ENCODE data around the gene AHCTF1.

AHCTF1 gene

DNA sequence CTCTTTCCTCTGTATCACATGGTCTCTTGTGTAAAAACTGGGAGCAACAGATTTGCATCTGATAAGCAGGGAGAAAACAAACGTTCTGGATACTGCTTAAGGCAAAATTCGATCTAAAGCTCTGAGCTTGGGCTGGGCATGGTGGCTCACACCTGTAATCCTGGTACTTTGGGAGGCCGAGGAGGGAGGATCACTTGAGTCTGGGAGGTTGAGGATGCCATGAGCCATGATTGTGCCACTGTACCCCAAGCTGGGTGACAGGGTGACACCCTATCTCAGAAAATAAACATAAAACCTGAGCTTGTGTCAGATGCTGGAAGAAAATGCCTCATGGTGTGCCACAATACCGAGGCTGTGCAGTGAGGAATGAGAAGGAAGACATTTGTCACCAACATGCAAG lies 133.6 kb downstream of the AHCTF1 start:
- no peak for DNase-seq

DNA sequence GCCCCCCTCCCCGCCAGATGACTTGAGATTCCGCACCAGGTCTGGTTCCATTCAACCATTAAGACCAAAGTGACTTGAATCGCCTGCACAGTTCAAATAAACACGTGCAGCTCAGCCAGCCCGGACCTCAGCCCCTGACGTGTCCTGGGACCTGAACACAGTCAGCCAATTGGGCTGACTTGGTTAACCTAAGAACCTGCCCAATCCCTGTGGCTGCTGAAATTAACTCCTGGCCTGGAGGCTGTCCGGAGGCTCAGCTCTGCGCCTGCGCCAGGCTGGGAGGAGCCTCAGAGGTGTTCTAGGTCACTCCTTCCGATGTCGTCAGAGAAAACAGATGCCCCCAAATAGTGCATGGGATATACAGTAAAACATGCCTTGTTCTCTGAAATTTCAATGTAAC lies 134.2 kb downstream of the AHCTF1 start:
- no peak for DNase-seq

DNA sequence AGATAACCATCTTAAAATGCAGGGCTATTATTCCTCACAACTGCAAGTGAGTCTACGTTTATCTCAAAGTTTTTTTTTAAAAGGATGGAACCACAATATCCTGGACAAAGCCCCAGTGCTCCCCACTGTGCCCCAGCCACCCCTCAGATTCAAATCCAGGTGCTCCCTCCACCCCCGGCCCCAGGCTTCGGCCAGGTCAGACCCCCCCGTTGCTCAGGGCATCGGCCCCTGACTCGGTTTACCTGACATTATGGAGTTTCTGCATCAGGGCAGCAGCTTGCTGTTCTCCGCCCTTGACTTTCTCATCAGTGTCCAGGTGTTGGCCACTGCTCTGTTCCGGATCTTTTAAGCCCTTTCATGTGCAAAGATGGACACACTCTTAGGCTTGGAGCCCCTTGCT lies 134.6 kb downstream of the AHCTF1 start:
- DNase-seq: no peak

DNA sequence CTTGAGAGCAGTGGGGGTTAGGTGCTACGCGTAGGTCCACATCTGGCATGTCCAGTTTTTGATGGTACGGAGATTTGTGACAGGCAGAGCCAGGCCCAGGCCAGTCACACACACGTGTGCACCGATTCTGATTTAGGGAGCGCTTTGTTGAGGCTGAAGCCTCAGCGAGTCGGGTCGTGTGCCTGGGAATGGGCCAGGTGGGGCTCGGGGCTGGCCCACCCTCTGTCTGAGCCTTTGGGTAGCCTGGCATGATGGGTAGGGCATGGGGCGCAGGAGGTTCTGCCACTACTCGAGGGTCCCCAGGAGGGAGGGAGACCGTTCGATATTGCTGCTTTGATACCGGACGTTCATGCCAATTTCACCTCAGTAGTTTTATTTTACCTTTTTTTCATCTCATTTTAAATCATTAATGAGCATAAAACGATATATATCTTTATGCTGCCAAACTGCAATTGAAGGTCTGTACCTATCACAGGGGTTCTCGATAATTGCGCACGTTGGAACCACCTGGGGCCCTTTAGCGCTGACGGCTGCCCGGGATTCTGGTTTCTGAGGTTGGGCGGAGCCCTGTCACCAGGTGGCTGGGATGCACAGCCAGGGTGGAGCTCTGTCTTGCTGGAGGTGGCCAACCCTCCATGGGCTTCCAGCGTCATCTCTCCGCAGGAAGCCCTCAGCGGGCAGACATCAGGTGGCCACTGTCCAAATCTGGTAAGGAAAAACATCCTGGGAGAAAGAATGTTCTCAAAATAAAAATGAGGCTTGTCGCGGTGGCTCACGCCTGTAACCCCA lies 135.6 kb downstream of the AHCTF1 start:
- DNase-seq: no peak

DNA sequence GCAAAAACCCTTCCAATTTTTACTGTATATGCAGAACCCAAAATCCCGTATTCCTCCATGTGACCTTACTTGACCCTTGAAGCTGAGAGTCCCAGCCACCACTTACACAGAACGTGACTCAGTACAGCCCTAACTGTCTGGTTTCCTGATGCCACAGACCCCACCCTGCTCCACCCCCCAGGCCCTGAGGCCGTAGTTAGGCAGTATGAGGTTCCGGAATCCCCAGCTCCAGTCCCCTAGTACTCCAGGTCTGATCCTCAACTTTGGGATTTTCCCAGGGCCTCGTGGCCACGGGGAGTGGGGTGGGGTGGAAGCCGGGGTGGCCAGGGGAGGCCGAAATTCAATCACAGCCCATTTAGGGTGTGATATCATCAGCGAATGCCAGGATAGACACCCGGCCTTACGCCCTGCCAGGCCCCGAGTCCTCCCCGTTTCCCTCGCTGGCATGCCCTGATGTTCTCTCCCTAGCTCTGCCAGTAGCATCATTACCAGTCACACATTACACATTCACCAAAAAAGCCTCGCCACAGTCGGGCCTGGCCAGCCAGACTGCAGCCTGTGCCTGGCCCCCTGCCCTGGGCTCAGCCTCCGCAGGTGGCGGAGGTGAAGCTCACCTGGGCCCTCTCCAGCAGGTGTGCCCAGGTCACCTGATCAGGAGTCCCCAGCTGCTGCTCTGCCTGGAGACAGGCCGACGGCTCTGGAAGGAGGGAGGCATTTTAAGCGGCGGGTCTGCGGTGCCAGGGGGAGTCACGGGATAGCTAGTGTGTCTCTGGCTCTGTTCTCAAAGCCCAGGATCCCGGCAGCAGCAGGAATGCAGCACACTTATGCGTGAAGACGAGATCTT lies 136.7 kb downstream of the AHCTF1 start:
- DNase-seq: no peak

DNA sequence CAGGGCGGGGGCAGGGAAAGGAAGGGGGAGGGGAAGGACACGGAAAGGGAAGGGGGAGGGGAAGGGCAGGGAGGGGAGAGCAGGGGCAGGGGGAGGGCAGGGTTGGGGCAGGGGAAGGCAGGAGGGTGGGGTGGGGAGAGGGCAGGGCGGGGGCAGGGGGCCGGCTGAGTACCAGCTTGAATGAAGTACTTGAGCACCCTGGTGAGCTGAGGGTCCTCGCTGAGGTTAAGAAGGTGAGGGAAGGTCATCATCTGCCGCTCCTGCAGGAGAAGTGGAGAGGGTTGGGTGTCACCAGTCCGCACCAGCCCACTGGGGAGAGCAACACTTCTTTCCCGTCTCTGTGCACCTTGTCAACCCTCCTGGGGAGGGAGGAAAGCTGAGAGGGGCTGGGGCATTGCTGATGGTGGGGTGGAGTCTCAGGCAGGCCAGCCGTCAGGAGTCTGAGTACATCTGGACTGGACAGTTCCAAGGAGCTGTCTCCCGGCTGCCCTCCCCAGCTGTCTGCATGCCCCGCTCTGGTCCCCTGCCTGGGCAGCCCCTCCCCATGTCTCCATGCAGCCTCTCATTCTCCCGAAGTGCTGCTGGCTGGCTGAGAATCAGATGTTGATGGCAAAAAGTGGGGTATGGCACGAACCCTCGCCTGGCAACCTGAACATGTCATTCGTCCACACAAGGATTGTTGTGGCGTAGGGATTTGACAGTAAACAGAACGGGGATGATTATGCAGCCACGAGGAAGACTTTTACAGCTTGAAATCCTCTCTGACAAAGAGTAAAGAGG lies 137.5 kb downstream of the AHCTF1 start:
- no peak for DNase-seq

DNA sequence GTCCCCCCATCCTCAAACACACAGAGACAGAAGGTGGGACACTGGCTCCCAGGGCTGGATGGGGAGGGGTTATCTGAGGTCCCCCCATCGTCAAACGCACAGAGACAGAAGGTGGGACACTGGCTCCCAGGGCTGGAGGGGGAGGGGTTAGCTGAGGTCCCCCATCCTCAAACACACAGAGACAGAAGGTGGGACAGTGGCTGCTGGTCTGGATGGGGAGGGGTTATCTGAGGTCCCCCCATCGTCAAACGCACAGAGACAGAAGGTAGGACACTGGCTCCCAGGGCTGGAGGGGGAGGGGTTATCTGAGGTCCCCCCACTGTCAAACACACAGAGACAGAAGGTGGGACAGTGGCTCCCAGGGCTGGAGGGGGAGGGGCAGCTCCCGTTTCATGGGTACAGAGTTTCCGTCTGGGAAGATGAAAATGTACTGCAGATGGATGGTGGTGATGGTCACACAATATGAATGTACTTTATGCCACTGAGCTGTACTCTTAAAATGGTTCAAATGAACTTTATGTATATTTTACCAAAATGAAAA lies 138.3 kb downstream of the AHCTF1 start:
- no peak for DNase-seq

DNA sequence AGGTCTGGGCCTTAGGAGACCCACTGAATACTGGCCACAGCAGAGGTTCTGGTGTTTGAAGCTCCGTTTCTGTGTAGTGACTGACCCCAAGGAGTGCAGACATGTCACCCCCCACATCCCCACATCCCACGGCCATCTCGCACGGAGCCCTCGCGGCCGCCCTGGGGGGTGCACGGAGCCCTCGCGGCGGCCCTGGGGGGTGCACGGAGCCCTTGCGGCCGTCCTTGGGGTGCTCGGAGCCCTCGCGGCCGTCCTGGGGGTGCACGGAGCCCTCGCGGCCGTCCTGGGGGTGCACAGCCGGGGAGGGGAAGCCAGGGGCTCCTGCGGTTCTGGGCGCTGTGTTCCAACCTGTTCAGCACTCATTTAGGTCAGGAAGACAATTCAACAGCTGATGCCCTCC lies 139.1 kb downstream of the AHCTF1 start:
- DNase-seq: no peak

DNA sequence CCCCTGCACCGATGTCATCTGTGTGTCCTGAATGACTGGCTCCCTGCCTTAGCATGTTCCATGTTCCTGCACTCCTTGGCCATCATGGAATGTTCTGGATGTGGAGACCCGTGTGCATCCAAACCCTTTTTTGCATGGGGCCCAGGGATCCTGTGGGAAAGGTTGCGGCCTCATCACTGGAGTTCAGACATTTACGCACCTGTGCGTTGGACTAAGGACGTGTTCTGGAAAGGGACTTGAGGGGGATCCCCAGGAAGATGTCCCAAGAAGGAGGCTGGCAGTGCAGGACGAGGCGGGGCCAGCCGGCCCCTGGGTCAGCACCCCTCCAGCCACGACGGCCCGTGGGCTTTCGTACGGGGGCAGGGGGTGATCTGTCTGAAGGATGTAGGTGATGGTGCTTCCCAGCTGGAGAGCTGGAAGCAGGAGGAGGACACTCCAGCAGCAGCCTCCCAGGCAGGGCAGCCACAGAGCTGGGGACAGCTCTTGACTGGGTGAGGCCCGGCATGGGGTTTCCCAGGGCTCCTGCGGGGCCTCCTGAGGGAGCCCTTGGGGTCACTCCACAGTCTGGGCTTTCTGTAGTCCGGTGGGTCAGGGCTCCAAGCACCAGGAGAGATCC lies 140.3 kb downstream of the AHCTF1 start:
- DNase-seq: no peak

DNA sequence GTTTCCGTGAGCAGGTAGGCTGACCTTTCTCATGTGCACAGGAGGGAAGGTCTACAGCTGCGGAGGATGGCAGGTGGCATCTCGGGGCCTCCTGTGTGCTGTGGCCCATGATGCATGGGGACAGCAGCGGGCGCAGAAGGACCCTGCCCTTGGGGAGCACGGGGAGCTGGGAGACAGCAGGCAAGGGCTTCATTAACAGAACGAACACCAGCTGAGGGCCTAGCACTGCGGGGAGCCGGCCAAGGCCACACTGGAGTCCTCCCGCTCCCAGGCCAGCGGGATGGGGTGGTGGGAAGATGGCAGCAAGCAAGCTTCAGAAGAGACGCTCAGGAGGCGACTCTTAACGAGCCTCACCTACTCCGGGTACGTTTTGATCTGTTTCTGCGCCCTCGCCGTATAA lies 140.9 kb downstream of the AHCTF1 start:
- no peak for DNase-seq

DNA sequence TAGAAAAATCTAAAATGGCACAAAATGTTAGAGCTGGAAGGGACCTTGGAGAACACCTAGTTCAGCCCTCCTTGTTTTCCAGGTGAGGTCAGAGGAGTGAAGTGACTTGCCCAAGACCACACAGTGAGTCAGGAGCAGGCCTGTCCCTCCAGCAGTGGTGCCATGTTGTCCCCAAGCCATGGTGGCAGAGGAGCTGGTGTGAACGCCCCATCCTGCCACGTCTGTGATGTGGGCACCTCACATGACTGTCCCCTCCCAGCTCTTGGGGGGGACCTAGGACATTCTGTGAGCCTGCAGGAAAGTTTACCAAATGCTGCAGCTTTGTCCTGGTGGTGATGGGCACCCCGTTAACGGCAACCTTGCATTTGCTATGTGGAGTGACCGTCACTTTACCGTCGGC lies 141.4 kb downstream of the AHCTF1 start:
- no peak for DNase-seq

DNA sequence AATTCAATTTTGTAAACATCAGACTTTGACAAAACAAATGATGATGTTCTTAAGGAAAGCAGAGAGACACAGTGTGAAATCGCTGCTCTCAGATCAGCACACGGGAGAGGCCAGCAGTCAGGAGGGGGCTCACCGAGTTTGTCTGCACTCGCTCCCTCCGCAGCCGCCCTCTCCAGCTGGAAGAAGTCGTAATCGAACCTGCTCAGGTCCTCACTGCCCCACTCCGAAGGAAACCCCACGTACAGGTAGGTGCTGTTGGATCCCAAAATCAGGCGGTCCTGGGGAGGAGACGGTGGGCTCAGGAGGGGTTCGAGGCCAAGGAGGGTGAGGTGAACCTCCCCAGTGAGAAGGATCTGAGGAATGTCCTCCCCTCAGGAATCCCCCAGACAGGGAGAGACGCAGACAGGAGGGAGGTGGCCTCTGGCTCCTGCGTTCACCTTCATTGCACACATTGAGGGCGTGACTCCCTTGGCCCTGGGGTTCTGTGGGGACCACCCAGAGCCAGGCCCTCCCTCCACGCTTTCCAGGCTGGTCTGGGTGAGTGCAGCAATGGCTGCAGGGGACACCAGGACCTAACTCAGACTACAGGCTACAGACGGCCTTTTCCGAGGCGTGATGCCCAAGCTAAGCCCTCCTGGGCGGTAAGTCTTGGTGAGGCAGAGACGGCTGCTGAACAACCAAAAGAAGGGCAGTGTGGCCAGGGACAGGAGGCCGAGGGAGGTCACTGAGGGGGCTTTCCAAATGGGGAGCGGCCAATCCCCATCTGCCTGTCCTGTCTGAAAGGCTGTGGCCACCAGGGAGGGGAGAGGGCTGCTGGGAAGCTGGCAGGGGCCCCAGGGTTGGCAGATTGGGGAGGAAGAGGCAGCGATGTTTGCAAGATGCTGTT lies 142.1 kb downstream of the AHCTF1 start:
- no peak for DNase-seq
